NOMO-1 treated with DMSO at 0.1 percent for 48 hours (cell line): Measurements from ENCODE around the gene CTNNBIP1.

Experiments
- DNase-seq: peaks from one replicate; lab custom pipeline; 2025; ENCODE audit not compliant: unreplicated experiment; lab: John Stamatoyannopoulos, UW

Gene CTNNBIP1

GRCh38 chr1:9838946-9839345, 71.1 kb downstream of the CTNNBIP1 start:
- DNase-seq, result no peak

GRCh38 chr1:9836632-9836960, 73.5 kb downstream of the CTNNBIP1 start:
- DNase-seq, result no peak

GRCh38 chr1:9835758-9836631, 74.1 kb downstream of the CTNNBIP1 start:
- DNase-seq, result no peak

GRCh38 chr1:9835404-9835757, 74.7 kb downstream of the CTNNBIP1 start:
- DNase-seq, result no peak

- DNase-seq, result no peak
Measured at GRCh38 chr1:9833632-9834031, 76.4 kb downstream of the CTNNBIP1 start.

GRCh38 chr1:9827558-9828185, 82.4 kb downstream of the CTNNBIP1 start:
- no peak for DNase-seq

- DNase-seq, result no peak
Measured at GRCh38 chr1:9826616-9827015, 83.5 kb downstream of the CTNNBIP1 start.

- no peak for DNase-seq
Measured at GRCh38 chr1:9826087-9826486, 84.0 kb downstream of the CTNNBIP1 start.

GRCh38 chr1:9825093-9826074, 84.7 kb downstream of the CTNNBIP1 start:
- peak; percentile 60 for DNase-seq

- no peak for DNase-seq
Measured at GRCh38 chr1:9824702-9825089, 85.4 kb downstream of the CTNNBIP1 start.

GRCh38 chr1:9823943-9824701, 85.9 kb downstream of the CTNNBIP1 start, which contains the start of gene CLSTN1:
TSS of gene CLSTN1 (minus strand) at chr1:9823965. CDS start at chr1:9823733, 232 bp downstream.
- DNase-seq, result peak; percentile 73

GRCh38 chr1:9823693-9823942, 86.5 kb downstream of the CTNNBIP1 start:
- no peak for DNase-seq

GRCh38 chr1:9822897-9823692, 87.0 kb downstream of the CTNNBIP1 start:
- no peak for DNase-seq

GRCh38 chr1:9822490-9822889, 87.6 kb downstream of the CTNNBIP1 start:
- no peak for DNase-seq

- DNase-seq, result no peak
Measured at GRCh38 chr1:9821710-9822109, 88.4 kb downstream of the CTNNBIP1 start.

- no peak for DNase-seq
Measured at GRCh38 chr1:9820521-9820920, 89.5 kb downstream of the CTNNBIP1 start.

- DNase-seq, result no peak
Measured at GRCh38 chr1:9817734-9818133, 92.3 kb downstream of the CTNNBIP1 start.

- no peak for DNase-seq
Measured at GRCh38 chr1:9816199-9816598, 93.9 kb downstream of the CTNNBIP1 start.

GRCh38 chr1:9815150-9815549, 94.9 kb downstream of the CTNNBIP1 start:
- peak; percentile 67 for DNase-seq

- DNase-seq, result no peak
Measured at GRCh38 chr1:9814619-9815018, 95.5 kb downstream of the CTNNBIP1 start.
